ENCODE measurements around the gene KLK13.

DNA sequence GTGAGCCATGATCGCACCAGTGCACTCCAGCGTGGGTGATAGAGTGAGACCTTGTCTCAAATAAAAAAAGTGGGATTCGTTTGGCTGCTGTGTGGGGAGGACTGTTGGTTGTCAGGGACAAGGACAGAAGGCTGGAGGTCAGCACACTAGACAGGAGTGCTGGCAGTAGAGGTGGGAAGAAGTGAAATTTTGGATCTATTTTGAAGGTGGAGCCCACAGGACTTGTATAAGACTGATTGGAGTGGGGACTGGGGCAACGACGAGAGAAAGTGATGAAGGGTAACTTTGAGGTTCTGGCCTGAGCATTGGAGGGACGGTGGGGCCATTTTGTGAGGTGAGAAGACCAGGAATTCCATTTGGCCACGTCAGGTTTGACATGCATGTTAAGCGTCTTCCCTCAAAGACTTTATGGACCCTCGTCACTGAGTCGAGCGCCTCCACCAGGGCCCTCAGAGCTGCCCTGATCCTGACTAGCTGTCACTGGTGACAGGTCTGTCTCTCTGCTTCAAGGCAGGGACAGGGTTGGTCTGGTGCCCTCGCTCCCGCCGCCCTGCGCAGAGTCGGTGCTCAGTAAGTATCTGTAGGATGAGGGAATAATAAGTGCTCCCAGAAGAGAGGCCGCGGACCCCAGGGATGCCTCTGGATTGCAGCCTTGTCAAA, 42.6 kb upstream of the KLK13 start:
- TF ChIP-seq, protein P1, sequence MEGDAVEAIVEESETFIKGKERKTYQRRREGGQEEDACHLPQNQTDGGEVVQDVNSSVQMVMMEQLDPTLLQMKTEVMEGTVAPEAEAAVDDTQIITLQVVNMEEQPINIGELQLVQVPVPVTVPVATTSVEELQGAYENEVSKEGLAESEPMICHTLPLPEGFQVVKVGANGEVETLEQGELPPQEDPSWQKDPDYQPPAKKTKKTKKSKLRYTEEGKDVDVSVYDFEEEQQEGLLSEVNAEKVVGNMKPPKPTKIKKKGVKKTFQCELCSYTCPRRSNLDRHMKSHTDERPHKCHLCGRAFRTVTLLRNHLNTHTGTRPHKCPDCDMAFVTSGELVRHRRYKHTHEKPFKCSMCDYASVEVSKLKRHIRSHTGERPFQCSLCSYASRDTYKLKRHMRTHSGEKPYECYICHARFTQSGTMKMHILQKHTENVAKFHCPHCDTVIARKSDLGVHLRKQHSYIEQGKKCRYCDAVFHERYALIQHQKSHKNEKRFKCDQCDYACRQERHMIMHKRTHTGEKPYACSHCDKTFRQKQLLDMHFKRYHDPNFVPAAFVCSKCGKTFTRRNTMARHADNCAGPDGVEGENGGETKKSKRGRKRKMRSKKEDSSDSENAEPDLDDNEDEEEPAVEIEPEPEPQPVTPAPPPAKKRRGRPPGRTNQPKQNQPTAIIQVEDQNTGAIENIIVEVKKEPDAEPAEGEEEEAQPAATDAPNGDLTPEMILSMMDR (IDR thresholded peaks at IDR 0.05): no peak
- TF ChIP-seq POLR2A (IDR thresholded peaks at IDR 0.05) (no peak), EP300 (IDR thresholded peaks at IDR 0.05) (no peak)

All from tibial nerve (tissue), 4 donors.